Measurements from ENCODE around the gene ADGRG2.

DNA sequence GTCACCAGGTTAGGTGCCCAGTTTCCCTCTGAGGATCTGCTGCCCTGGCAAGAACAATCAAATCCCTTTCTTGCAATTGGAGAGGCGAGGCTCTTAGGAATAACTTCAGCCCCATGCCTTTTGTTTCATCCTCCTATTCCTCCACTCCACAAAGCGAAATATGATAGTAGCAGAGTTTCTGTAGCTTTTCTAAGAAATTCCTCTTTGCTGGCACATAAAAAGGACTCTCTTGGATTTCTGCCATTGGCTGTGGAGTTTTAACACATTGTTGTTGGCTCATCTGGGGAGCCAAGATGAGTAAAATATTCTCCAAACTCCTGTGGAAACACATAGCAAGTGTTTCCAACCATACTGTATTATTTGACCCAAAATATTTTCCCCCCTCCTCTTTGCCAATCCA, 11.0 kb upstream of the ADGRG2 start:
- TF ChIP-seq TEAD4 (IDR thresholded peaks at IDR 0.05), result no peak
- TF ChIP-seq RAD21 (IDR thresholded peaks at IDR 0.05; ENCODE audit: low read depth), result no peak
- TF ChIP-seq CEBPB (IDR thresholded peaks at IDR 0.05), result no peak
- no peak for TF ChIP-seq TAF1 (IDR thresholded peaks at IDR 0.05; ENCODE audit: low read depth)
- TF ChIP-seq, protein P1, sequence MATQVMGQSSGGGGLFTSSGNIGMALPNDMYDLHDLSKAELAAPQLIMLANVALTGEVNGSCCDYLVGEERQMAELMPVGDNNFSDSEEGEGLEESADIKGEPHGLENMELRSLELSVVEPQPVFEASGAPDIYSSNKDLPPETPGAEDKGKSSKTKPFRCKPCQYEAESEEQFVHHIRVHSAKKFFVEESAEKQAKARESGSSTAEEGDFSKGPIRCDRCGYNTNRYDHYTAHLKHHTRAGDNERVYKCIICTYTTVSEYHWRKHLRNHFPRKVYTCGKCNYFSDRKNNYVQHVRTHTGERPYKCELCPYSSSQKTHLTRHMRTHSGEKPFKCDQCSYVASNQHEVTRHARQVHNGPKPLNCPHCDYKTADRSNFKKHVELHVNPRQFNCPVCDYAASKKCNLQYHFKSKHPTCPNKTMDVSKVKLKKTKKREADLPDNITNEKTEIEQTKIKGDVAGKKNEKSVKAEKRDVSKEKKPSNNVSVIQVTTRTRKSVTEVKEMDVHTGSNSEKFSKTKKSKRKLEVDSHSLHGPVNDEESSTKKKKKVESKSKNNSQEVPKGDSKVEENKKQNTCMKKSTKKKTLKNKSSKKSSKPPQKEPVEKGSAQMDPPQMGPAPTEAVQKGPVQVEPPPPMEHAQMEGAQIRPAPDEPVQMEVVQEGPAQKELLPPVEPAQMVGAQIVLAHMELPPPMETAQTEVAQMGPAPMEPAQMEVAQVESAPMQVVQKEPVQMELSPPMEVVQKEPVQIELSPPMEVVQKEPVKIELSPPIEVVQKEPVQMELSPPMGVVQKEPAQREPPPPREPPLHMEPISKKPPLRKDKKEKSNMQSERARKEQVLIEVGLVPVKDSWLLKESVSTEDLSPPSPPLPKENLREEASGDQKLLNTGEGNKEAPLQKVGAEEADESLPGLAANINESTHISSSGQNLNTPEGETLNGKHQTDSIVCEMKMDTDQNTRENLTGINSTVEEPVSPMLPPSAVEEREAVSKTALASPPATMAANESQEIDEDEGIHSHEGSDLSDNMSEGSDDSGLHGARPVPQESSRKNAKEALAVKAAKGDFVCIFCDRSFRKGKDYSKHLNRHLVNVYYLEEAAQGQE (IDR thresholded peaks at IDR 0.05; ENCODE audit: low read depth), result no peak
- TF ChIP-seq EP300 (IDR thresholded peaks at IDR 0.05; ENCODE audit: borderline replicate concordance), result no peak
- no peak for TF ChIP-seq FOXM1 (IDR thresholded peaks at IDR 0.05; ENCODE audit: borderline replicate concordance, low read depth)
- no peak for TF ChIP-seq CREB1 (IDR thresholded peaks at IDR 0.05; ENCODE audit: low read depth)
- TF ChIP-seq YY1 (IDR thresholded peaks at IDR 0.05; ENCODE audit: low read depth), result no peak
- TF ChIP-seq, protein P2, sequence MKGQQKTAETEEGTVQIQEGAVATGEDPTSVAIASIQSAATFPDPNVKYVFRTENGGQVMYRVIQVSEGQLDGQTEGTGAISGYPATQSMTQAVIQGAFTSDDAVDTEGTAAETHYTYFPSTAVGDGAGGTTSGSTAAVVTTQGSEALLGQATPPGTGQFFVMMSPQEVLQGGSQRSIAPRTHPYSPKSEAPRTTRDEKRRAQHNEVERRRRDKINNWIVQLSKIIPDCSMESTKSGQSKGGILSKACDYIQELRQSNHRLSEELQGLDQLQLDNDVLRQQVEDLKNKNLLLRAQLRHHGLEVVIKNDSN (IDR thresholded peaks at IDR 0.05), result no peak
- no peak for TF ChIP-seq EGR1 (IDR thresholded peaks at IDR 0.05)
